Natural killer cell (primary cell): Measurements from ENCODE around the gene EVI2B. TPM values are rescaled to one million over a fixed set of nuclear protein-coding genes. Genes with fewer than 3 reads are reported as not detected.

ENCODE experiments used
- ATAC-seq, 3 donors: fragments of 150-1000 bp in 2 of 3; fragments of 200-7000 bp in 1 of 3; cut with Tn5 transposase; 1 replicate in 1 of 3; 2 replicates in 2 of 3; pipeline ENCODE4 v1.10.0; 2021; ENCODE audit warnings: mild to moderate bottlenecking in 2 of 3, moderate library complexity in 2 of 3
- DNase-seq, 2 donors: peaks; one replicate each; pipeline versions ENCODE4 v3.0.0 to v3.0.0-alpha.2; 2013 to 2021; ENCODE audit warnings: mixed read lengths in 1 of 2
- H3K27ac ChIP-seq: one replicate; pipeline ENCODE4 v1.5.1; 2013; ENCODE audit warnings: mild to moderate bottlenecking, low read length
- H3K27me3 ChIP-seq: one replicate; pipeline ENCODE4 v1.6.1; 2013; ENCODE audit warnings: low read length; ENCODE audit not compliant: control insufficient read depth, insufficient read depth
- H3K36me3 ChIP-seq: one replicate; pipeline ENCODE4 v1.6.1; 2013; ENCODE audit warnings: low read length; ENCODE audit not compliant: control insufficient read depth, insufficient read depth
- H3K4me1 ChIP-seq: one replicate; pipeline ENCODE4 v1.6.1; 2013; ENCODE audit warnings: low read length; ENCODE audit not compliant: control insufficient read depth, insufficient read depth
- H3K4me3 ChIP-seq: one replicate; pipeline ENCODE4 v1.5.1; 2013; ENCODE audit warnings: low read length
- H3K9me3 ChIP-seq: one replicate; pipeline ENCODE4 v1.6.1; 2013; ENCODE audit warnings: low read length; ENCODE audit not compliant: control insufficient read depth, insufficient read depth
- H3K27ac Mint-ChIP-seq, 2 donors: one replicate each; pipeline ENCODE4 v1.8.0; 2022; ENCODE audit warnings: mild to moderate bottlenecking in 2 of 2, mixed read lengths in 2 of 2, moderate library complexity in 1 of 2
- H3K27me3 Mint-ChIP-seq, 2 donors: one replicate each; pipeline ENCODE4 v1.8.0; 2022; ENCODE audit warnings: low read depth in 2 of 2, mixed read lengths in 2 of 2
- H3K36me3 Mint-ChIP-seq: one replicate; pipeline ENCODE4 v1.8.0; 2022; ENCODE audit warnings: mixed read lengths
- H3K4me1 Mint-ChIP-seq, 2 donors: one replicate each; pipeline ENCODE4 v1.8.0; 2022; ENCODE audit warnings: mixed read lengths in 2 of 2
- H3K4me3 Mint-ChIP-seq: one replicate; pipeline ENCODE4 v1.8.0; 2022; ENCODE audit warnings: mild to moderate bottlenecking, moderate library complexity, mixed read lengths
- H3K9me3 Mint-ChIP-seq, 2 donors: one replicate each; pipeline ENCODE4 v1.8.0; 2022; ENCODE audit warnings: mixed read lengths in 2 of 2
- WGBS: methylation state at CpG from one replicate; pipeline ENCODE4 v1.1.7; 2013; ENCODE audit warnings: missing lambda C conversion rate; ENCODE audit not compliant: insufficient coverage; 5-methylcytosine and 5-hydroxymethylcytosine counted together
- intact Hi-C: fragments of 100-400 bp; cut with micrococcal nuclease; formaldehyde crosslinking; loops from one replicate; pipeline ENCODE4 v1.14.2; 2022
- total RNA-seq, 4 donors: library from RNA; stranded (reverse); fragments of 120-200 nt in 1 of 4; gene quantifications; one replicate each; pipeline versions ENCODE4 v1.2.3 to v1.2.4, GENCODE V29; 2013 to 2022
- TF ChIP-seq, protein P1 (sequence below): fragments of 200-600 bp; IDR thresholded peaks from one replicate; pipeline ENCODE4 v1.8.0; 2022; ENCODE audit warnings: antibody characterized with exemption

The EVI2B gene
- total RNA-seq, 3 donors from 2014 or later (not counting 1 experiment from before 2014, with no cell fraction given), result 89.6 to 103 (median 98.9) TPM

DNA sequence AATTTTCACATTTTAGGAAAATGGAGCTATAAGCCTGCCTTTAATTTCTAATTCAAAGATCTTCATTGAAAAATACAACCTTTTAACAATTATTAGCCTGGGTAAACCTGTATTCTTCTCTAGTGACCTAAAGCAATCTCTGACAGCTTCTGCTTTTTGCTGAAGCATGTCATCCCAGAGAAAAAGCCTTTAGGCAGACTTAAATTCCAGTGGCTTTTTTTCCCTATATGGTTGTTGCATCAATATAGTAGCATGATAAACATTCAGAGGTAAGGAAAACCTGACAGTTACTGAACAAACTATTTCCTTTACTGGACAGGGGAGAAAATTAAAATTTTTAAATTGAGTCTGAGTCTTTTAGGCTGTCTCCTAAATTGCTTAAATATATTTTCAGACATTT lies 15.4 kb upstream of the EVI2B start:
- H3K36me3 ChIP-seq, result peaks cover 15% of the 10 kb centered on the region
- H3K27me3 ChIP-seq, result no peaks in the 10 kb centered on the region
- Mint-ChIP-seq H3K27ac (no peak overlapping the region), H3K9me3 (no peaks in the 10 kb centered on the region), H3K27me3 (no peaks in the 10 kb centered on the region), H3K4me1 (no peaks in the 10 kb centered on the region), H3K36me3 (peaks cover 9% of the 10 kb centered on the region), H3K4me3 (no peak overlapping the region)
- no peak overlapping the region for H3K4me3 ChIP-seq
- no peak overlapping the region for H3K27ac ChIP-seq
- ATAC-seq (no peak), DNase-seq (no peak)
- H3K4me1 ChIP-seq, result no peaks in the 10 kb centered on the region
- H3K9me3 ChIP-seq, result no peaks in the 10 kb centered on the region
- TF ChIP-seq, protein P1, sequence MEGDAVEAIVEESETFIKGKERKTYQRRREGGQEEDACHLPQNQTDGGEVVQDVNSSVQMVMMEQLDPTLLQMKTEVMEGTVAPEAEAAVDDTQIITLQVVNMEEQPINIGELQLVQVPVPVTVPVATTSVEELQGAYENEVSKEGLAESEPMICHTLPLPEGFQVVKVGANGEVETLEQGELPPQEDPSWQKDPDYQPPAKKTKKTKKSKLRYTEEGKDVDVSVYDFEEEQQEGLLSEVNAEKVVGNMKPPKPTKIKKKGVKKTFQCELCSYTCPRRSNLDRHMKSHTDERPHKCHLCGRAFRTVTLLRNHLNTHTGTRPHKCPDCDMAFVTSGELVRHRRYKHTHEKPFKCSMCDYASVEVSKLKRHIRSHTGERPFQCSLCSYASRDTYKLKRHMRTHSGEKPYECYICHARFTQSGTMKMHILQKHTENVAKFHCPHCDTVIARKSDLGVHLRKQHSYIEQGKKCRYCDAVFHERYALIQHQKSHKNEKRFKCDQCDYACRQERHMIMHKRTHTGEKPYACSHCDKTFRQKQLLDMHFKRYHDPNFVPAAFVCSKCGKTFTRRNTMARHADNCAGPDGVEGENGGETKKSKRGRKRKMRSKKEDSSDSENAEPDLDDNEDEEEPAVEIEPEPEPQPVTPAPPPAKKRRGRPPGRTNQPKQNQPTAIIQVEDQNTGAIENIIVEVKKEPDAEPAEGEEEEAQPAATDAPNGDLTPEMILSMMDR, result no peak
- intact Hi-C loops, result loop anchor here (10.0 kb wide), 1 partner anchor 354 kb away; the partner anchor contains the start of gene RNF135

DNA sequence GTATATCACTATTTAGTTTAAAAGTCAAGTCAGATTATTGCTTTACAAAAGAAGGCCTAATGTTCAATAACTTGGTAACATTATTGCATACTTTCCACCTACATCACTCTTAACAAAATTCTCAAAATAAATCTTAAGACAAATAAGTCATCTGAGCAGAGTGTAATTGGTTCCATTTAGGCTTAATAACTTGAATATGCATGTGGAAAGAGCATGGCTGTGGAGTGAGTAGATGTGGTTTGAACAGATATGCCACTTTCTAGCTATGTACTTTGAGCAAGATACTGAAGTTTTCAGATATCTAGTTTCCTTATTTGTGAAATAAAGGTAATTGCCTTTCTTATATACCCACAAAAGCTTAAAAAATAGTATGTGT lies 14.3 kb upstream of the EVI2B start:
- Histone ChIP-seq H3K4me3 (no peak overlapping the region), H3K9me3 (no peaks in the 10 kb centered on the region), H3K36me3 (peaks cover 13% of the 10 kb centered on the region), H3K27me3 (no peaks in the 10 kb centered on the region), H3K4me1 (no peaks in the 10 kb centered on the region), H3K27ac (no peak overlapping the region)
- Mint-ChIP-seq H3K27me3 (no peaks in the 10 kb centered on the region), H3K9me3 (no peaks in the 10 kb centered on the region), H3K27ac (no peak overlapping the region), H3K4me3 (no peak overlapping the region), H3K4me1 (peaks cover 0 to 6% of the 10 kb centered on the region in 2 donors), H3K36me3 (peaks cover 9% of the 10 kb centered on the region)
- no peak for ATAC-seq
- TF ChIP-seq, protein P1, result no peak
- intact Hi-C loops, result loop anchor here (10.0 kb wide), 1 partner anchor 353 kb away; the partner anchor contains the start of gene RNF135
- no peak for DNase-seq

DNA sequence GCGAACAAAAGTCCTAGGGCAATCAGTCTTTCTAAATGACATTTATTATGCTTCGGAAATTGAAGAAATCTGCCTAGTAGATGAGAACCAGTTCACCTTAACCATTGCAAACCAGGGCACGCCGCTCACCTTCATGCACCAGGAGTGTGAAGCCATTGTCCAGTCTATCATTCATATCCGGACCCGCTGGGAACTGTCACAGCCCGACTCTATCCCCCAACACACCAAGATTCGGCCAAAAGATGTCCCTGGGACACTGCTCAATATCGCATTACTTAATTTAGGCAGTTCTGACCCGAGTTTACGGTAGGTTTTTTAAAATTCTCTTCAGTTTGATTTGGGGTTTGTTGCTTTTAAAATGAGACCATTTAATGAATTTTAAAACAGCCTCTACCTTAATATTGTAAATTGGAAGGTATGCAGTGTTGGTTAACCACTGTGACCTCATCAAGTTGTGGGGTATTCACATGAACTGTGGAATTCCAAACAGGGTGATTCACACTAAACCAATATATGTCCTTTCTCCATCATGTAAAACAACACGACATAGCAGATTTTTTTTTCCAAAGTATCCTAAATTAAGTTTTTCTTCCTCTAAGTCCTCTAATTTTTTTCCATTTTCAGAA lies 13.8 kb upstream of the EVI2B start:
- H3K27ac Mint-ChIP-seq, result no peak overlapping the region

More for the DNA sequence above, 13.8 kb upstream of the EVI2B start:
- Histone ChIP-seq H3K27me3 (no peaks in the 10 kb centered on the region), H3K36me3 (peaks cover 13% of the 10 kb centered on the region), H3K27ac (no peak overlapping the region), H3K4me3 (no peak overlapping the region), H3K4me1 (no peaks in the 10 kb centered on the region), H3K9me3 (no peaks in the 10 kb centered on the region)
- TF ChIP-seq, protein P1, result no peak
- H3K27me3 Mint-ChIP-seq, result no peaks in the 10 kb centered on the region
- intact Hi-C loops, result loop anchor here (10.0 kb wide), 1 partner anchor 353 kb away; the partner anchor contains the start of gene RNF135
- WGBS, result 90% methylated on average over 10 of the region's 12 CpGs
- DNase-seq (no peak), ATAC-seq (no peak)
- peaks cover 9% of the 10 kb centered on the region for H3K36me3 Mint-ChIP-seq
- H3K4me3 Mint-ChIP-seq, result no peak overlapping the region
- H3K4me1 Mint-ChIP-seq, result peaks cover 0 to 6% of the 10 kb centered on the region in 2 donors
- H3K9me3 Mint-ChIP-seq, result no peaks in the 10 kb centered on the region
